Body of pancreas (tissue), 4 donors: Measurements from ENCODE around the gene MSH4.
"Not testable (repeated sequence)": the region's sequence is repeated elsewhere in the genome, so short reads cannot be mapped to it uniquely, and the experiment has no call there.

Source experiments
- POLR2A ChIP-seq, 3 donors: fragments of 450-650 bp; IDR thresholded peaks; one replicate each; pipeline ENCODE4 v1.6.1; 2016; ENCODE audit warnings: antibody characterized with exemption in 3 of 3, mild to moderate bottlenecking in 2 of 3
- TF ChIP-seq, protein P1 (sequence below), 7 experiments: fragments of 450-650 bp in 4 of 7; fragments of 200-600 bp in 3 of 7; sonication (generic) in 3 of 7; IDR thresholded peaks; one replicate each; pipeline ENCODE4 v1.5.1; 2016 to 2019; ENCODE audit warnings: antibody characterized with exemption in 7 of 7

DNA sequence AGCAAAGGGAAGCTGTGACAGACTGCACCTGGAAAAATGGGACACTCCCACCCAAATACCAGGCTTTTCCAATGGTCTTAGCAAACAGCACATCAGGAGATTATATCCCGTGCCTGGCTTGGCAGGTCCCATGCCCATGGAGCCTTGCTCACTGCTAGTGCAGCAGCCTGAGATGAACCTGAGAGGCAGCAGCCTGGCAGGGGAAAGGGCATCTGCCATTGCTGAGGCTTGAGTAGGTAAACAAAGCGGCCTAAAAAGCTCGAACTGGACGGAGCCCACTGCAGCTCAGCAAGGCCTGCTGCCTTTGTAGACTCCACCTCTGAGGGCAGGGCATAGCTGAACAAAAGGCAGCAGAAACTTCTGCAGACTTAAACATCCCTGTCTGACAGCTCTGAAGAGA is 18.9 kb upstream of the MSH4 start:
- TF ChIP-seq, protein P1, sequence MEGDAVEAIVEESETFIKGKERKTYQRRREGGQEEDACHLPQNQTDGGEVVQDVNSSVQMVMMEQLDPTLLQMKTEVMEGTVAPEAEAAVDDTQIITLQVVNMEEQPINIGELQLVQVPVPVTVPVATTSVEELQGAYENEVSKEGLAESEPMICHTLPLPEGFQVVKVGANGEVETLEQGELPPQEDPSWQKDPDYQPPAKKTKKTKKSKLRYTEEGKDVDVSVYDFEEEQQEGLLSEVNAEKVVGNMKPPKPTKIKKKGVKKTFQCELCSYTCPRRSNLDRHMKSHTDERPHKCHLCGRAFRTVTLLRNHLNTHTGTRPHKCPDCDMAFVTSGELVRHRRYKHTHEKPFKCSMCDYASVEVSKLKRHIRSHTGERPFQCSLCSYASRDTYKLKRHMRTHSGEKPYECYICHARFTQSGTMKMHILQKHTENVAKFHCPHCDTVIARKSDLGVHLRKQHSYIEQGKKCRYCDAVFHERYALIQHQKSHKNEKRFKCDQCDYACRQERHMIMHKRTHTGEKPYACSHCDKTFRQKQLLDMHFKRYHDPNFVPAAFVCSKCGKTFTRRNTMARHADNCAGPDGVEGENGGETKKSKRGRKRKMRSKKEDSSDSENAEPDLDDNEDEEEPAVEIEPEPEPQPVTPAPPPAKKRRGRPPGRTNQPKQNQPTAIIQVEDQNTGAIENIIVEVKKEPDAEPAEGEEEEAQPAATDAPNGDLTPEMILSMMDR (IDR thresholded peaks at IDR 0.05), result not testable (repeated sequence)
- TF ChIP-seq POLR2A (IDR thresholded peaks at IDR 0.05), result not testable (repeated sequence)
